ELF-1 (cell line): ENCODE results near the gene SEMA3D.

Experiments
- DNase-seq: peaks from one replicate; pipeline ENCODE4 v3.0.0-alpha.2; 2016; ENCODE audit warnings: low read depth, low spot score

Gene SEMA3D

GRCh38 chr7:85184599-85185423, 2.0 kb downstream of the SEMA3D start:
- peak; percentile 24 for DNase-seq

GRCh38 chr7:85183296-85183695, 3.6 kb downstream of the SEMA3D start:
- DNase-seq: no peak

- DNase-seq: peak; percentile 10
These were observed 8.1 kb downstream of the SEMA3D start for GRCh38 chr7:85178531-85179298.

GRCh38 chr7:85177316-85177715, 9.5 kb downstream of the SEMA3D start:
- no peak for DNase-seq

- no peak for DNase-seq
These were observed 10.7 kb downstream of the SEMA3D start for GRCh38 chr7:85176197-85176596.

GRCh38 chr7:85175217-85175616, 11.6 kb downstream of the SEMA3D start:
- no peak for DNase-seq

GRCh38 chr7:85172530-85172941, 14.3 kb downstream of the SEMA3D start:
- no peak for DNase-seq

- no peak for DNase-seq
These were observed 19.2 kb downstream of the SEMA3D start for GRCh38 chr7:85167636-85168035.

- DNase-seq: no peak
These were observed 21.6 kb downstream of the SEMA3D start for GRCh38 chr7:85165263-85165662.

- no peak for DNase-seq
These were observed 22.5 kb downstream of the SEMA3D start for GRCh38 chr7:85164376-85164775.

GRCh38 chr7:85162721-85163120, 24.1 kb downstream of the SEMA3D start:
- no peak for DNase-seq

- DNase-seq: no peak
These were observed 26.6 kb downstream of the SEMA3D start for GRCh38 chr7:85160223-85160622.

- DNase-seq: no peak
These were observed 27.9 kb downstream of the SEMA3D start for GRCh38 chr7:85159003-85159402.

GRCh38 chr7:85156661-85157208, 30.1 kb downstream of the SEMA3D start:
- DNase-seq: no peak

- no peak for DNase-seq
These were observed 32.4 kb downstream of the SEMA3D start for GRCh38 chr7:85154282-85154937.

- no peak for DNase-seq
These were observed 33.1 kb downstream of the SEMA3D start for GRCh38 chr7:85153715-85154114.

- no peak for DNase-seq
These were observed 36.2 kb downstream of the SEMA3D start for GRCh38 chr7:85150624-85151023.

GRCh38 chr7:85144771-85145170, 42.1 kb downstream of the SEMA3D start:
- DNase-seq: no peak

GRCh38 chr7:85135977-85136376, 50.9 kb downstream of the SEMA3D start:
- DNase-seq: no peak

- DNase-seq: no peak
These were observed 53.3 kb downstream of the SEMA3D start for GRCh38 chr7:85133560-85133959.

GRCh38 chr7:85133006-85133405, 53.9 kb downstream of the SEMA3D start:
- DNase-seq: no peak

- DNase-seq: no peak
These were observed 56.2 kb downstream of the SEMA3D start for GRCh38 chr7:85130702-85131101.
